Natural killer cell (primary cell): Measurements from ENCODE around the gene GLB1L. TPM values are rescaled to one million over a fixed set of nuclear protein-coding genes. Genes with fewer than 3 reads are reported as not detected.

Source experiments
- ATAC-seq, 3 donors: fragments of 150-1000 bp in 2 of 3; fragments of 200-7000 bp in 1 of 3; cut with Tn5 transposase; 1 replicate in 1 of 3; 2 replicates in 2 of 3; pipeline ENCODE4 v1.10.0; 2021; ENCODE audit warnings: mild to moderate bottlenecking in 2 of 3, moderate library complexity in 2 of 3
- DNase-seq, 2 donors: peaks; one replicate each; pipeline versions ENCODE4 v3.0.0 to v3.0.0-alpha.2; 2013 to 2021; ENCODE audit warnings: mixed read lengths in 1 of 2
- H3K27ac ChIP-seq: one replicate; pipeline ENCODE4 v1.5.1; 2013; ENCODE audit warnings: mild to moderate bottlenecking, low read length
- H3K27me3 ChIP-seq: one replicate; pipeline ENCODE4 v1.6.1; 2013; ENCODE audit warnings: low read length; ENCODE audit not compliant: control insufficient read depth, insufficient read depth
- H3K36me3 ChIP-seq: one replicate; pipeline ENCODE4 v1.6.1; 2013; ENCODE audit warnings: low read length; ENCODE audit not compliant: control insufficient read depth, insufficient read depth
- H3K4me1 ChIP-seq: one replicate; pipeline ENCODE4 v1.6.1; 2013; ENCODE audit warnings: low read length; ENCODE audit not compliant: control insufficient read depth, insufficient read depth
- H3K4me3 ChIP-seq: one replicate; pipeline ENCODE4 v1.5.1; 2013; ENCODE audit warnings: low read length
- H3K9me3 ChIP-seq: one replicate; pipeline ENCODE4 v1.6.1; 2013; ENCODE audit warnings: low read length; ENCODE audit not compliant: control insufficient read depth, insufficient read depth
- H3K27ac Mint-ChIP-seq, 2 donors: one replicate each; pipeline ENCODE4 v1.8.0; 2022; ENCODE audit warnings: mild to moderate bottlenecking in 2 of 2, mixed read lengths in 2 of 2, moderate library complexity in 1 of 2
- H3K27me3 Mint-ChIP-seq, 2 donors: one replicate each; pipeline ENCODE4 v1.8.0; 2022; ENCODE audit warnings: low read depth in 2 of 2, mixed read lengths in 2 of 2
- H3K36me3 Mint-ChIP-seq: one replicate; pipeline ENCODE4 v1.8.0; 2022; ENCODE audit warnings: mixed read lengths
- H3K4me1 Mint-ChIP-seq, 2 donors: one replicate each; pipeline ENCODE4 v1.8.0; 2022; ENCODE audit warnings: mixed read lengths in 2 of 2
- H3K4me3 Mint-ChIP-seq: one replicate; pipeline ENCODE4 v1.8.0; 2022; ENCODE audit warnings: mild to moderate bottlenecking, moderate library complexity, mixed read lengths
- H3K9me3 Mint-ChIP-seq, 2 donors: one replicate each; pipeline ENCODE4 v1.8.0; 2022; ENCODE audit warnings: mixed read lengths in 2 of 2
- WGBS: methylation state at CpG from one replicate; pipeline ENCODE4 v1.1.7; 2013; ENCODE audit warnings: missing lambda C conversion rate; ENCODE audit not compliant: insufficient coverage; 5-methylcytosine and 5-hydroxymethylcytosine counted together
- intact Hi-C: fragments of 100-400 bp; cut with micrococcal nuclease; formaldehyde crosslinking; loops from one replicate; pipeline ENCODE4 v1.14.2; 2022
- total RNA-seq, 4 donors: library from RNA; stranded (reverse); fragments of 120-200 nt in 1 of 4; gene quantifications; one replicate each; pipeline versions ENCODE4 v1.2.3 to v1.2.4, GENCODE V29; 2013 to 2022
- TF ChIP-seq, protein P1 (sequence below): fragments of 200-600 bp; IDR thresholded peaks from one replicate; pipeline ENCODE4 v1.8.0; 2022; ENCODE audit warnings: antibody characterized with exemption

The GLB1L gene
- total RNA-seq, 3 donors from 2014 or later (not counting 1 experiment from before 2014, with no cell fraction given), result 4.3 to 7.7 (median 4.5) TPM

GRCh38 chr2:219274361-219274921, 29.2 kb upstream of the GLB1L start:
- no peak overlapping the region for H3K27ac Mint-ChIP-seq

GRCh38 chr2:219273937-219274336, 28.7 kb upstream of the GLB1L start:
- peaks cover 16% of the 10 kb centered on the region for H3K4me1 ChIP-seq
- H3K27ac ChIP-seq, result no peak overlapping the region
- TF ChIP-seq, protein P1, sequence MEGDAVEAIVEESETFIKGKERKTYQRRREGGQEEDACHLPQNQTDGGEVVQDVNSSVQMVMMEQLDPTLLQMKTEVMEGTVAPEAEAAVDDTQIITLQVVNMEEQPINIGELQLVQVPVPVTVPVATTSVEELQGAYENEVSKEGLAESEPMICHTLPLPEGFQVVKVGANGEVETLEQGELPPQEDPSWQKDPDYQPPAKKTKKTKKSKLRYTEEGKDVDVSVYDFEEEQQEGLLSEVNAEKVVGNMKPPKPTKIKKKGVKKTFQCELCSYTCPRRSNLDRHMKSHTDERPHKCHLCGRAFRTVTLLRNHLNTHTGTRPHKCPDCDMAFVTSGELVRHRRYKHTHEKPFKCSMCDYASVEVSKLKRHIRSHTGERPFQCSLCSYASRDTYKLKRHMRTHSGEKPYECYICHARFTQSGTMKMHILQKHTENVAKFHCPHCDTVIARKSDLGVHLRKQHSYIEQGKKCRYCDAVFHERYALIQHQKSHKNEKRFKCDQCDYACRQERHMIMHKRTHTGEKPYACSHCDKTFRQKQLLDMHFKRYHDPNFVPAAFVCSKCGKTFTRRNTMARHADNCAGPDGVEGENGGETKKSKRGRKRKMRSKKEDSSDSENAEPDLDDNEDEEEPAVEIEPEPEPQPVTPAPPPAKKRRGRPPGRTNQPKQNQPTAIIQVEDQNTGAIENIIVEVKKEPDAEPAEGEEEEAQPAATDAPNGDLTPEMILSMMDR, result no peak
- no peak for ATAC-seq
- Mint-ChIP-seq H3K9me3 (no peaks in the 10 kb centered on the region), H3K27ac (no peak overlapping the region), H3K36me3 (no peaks in the 10 kb centered on the region), H3K27me3 (peaks cover 0 to 5% of the 10 kb centered on the region in 2 donors), H3K4me3 (no peak overlapping the region), H3K4me1 (peaks cover 18% of the 10 kb centered on the region in 2 donors)
- no peak overlapping the region for H3K4me3 ChIP-seq
- no peaks in the 10 kb centered on the region for H3K9me3 ChIP-seq
- DNase-seq, result no peak
- intact Hi-C loops, result no loop called here
- no peaks in the 10 kb centered on the region for H3K27me3 ChIP-seq
- H3K36me3 ChIP-seq, result no peaks in the 10 kb centered on the region
- 89% methylated on average over 3 of the region's 3 CpGs for WGBS

More at GRCh38 chr2:219274361-219274921, 29.2 kb upstream of the GLB1L start:
- H3K36me3 Mint-ChIP-seq, result no peaks in the 10 kb centered on the region
- no peaks in the 10 kb centered on the region for H3K9me3 Mint-ChIP-seq
- H3K27me3 ChIP-seq, result no peaks in the 10 kb centered on the region
- intact Hi-C loops, result no loop called here
- H3K27ac ChIP-seq, result no peak overlapping the region
- no peaks in the 10 kb centered on the region for H3K36me3 ChIP-seq
- DNase-seq, result no peak
- H3K27me3 Mint-ChIP-seq, result peaks cover 0 to 5% of the 10 kb centered on the region in 2 donors
- peaks cover 19 to 20% of the 10 kb centered on the region in 2 donors for H3K4me1 Mint-ChIP-seq
- no peaks in the 10 kb centered on the region for H3K9me3 ChIP-seq
- peaks cover 17% of the 10 kb centered on the region for H3K4me1 ChIP-seq
- H3K4me3 Mint-ChIP-seq, result no peak overlapping the region
- ATAC-seq, result no peak
- TF ChIP-seq, protein P1, result no peak
- WGBS, result 88% methylated on average over 6 of the region's 6 CpGs
- H3K4me3 ChIP-seq, result no peak overlapping the region

DNA sequence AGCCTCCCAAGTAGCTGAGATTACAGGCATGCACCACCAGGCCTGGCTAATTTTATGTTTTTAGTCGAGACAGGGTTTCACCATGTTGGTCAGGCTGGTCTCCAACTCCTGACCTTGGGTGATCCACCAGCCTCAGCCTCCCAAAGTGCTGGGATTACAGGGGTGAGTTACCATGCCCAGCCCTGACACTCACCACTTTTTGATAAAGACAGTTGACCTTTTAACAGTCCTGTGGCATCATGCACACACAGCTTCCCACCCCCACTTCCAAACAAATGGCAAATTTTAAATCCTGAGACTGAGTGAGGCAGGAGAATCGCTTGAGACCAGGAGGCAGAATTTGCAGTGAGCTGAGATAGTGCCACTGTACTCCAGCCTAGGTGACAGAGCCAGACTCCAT, 27.8 kb upstream of the GLB1L start:
- H3K4me1 ChIP-seq, result peaks cover 6% of the 10 kb centered on the region
- H3K27ac ChIP-seq, result no peak overlapping the region
- no peak overlapping the region for H3K4me3 ChIP-seq
- Mint-ChIP-seq H3K9me3 (no peaks in the 10 kb centered on the region), H3K27ac (no peak overlapping the region), H3K36me3 (no peaks in the 10 kb centered on the region), H3K27me3 (peaks cover 0 to 5% of the 10 kb centered on the region in 2 donors), H3K4me3 (no peak overlapping the region), H3K4me1 (peaks cover 9% of the 10 kb centered on the region in 2 donors)
- H3K36me3 ChIP-seq, result no peaks in the 10 kb centered on the region
- ATAC-seq (no peak), DNase-seq (no peak)
- no peaks in the 10 kb centered on the region for H3K9me3 ChIP-seq
- TF ChIP-seq, protein P1, result no peak
- H3K27me3 ChIP-seq, result no peaks in the 10 kb centered on the region
- WGBS, result 89% methylated on average over 2 of the region's 2 CpGs
- intact Hi-C loops, result no loop called here

DNA sequence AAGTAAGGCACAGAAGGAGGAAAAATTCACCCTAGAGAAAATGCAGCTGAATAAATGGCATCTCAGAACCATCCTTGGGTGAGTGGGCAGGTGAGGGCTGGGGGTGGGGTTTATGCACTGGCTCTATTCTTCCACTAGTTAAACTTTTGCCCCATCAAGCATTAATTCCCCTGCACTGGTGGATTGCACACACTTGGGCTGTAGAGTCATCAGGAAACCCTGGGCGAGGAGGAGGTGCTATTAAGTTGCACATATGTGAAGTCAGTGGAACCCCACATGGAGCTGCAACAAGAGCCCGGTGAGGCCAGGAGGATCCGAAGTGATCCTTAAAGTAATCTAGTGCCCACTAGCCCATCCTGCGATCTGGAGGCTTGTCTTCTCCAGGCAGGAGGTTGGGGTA, 27.1 kb upstream of the GLB1L start:
- H3K36me3 Mint-ChIP-seq, result no peaks in the 10 kb centered on the region
- H3K36me3 ChIP-seq, result no peaks in the 10 kb centered on the region
- H3K27ac ChIP-seq, result no peak overlapping the region
- H3K27me3 Mint-ChIP-seq, result peaks cover 0 to 5% of the 10 kb centered on the region in 2 donors
- WGBS, result 89% methylated on average over 4 of the region's 4 CpGs
- no peak overlapping the region for H3K4me3 Mint-ChIP-seq
- no peak for DNase-seq
- no peak for ATAC-seq
- intact Hi-C loops, result no loop called here
- no peak overlapping the region for H3K4me3 ChIP-seq
- TF ChIP-seq, protein P1, result no peak
- H3K4me1 Mint-ChIP-seq, result peaks cover 2 to 3% of the 10 kb centered on the region in 2 donors
- H3K9me3 Mint-ChIP-seq, result no peaks in the 10 kb centered on the region
- no peaks in the 10 kb centered on the region for H3K27me3 ChIP-seq
- H3K4me1 ChIP-seq, result peaks cover under 1% of the 10 kb centered on the region
- no peak overlapping the region for H3K27ac Mint-ChIP-seq
- no peaks in the 10 kb centered on the region for H3K9me3 ChIP-seq
